ENCODE data around the gene UBP1.

The UBP1 gene

DNA sequence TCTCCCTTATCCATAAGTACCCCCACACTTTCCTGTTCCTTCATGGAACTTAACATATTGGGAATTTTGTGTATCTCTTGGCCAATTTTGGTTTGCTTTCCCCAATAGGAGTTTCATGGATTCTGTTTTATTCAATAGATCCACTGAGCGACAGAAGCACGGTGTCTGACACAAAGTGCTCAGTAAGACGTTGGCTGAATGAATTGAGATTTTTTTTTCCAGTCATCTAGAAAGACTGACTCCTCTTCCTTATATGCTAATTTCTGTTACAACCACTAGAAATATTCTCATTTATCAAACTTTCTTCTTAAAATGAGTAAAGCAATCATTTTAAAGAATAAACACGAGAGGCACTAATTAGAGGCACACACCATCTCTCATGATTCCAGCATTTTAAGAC is 48.1 kb downstream of the UBP1 start:
- Mint-ChIP-seq H3K36me3 (ENCODE audit: low read depth) (peaks cover 90% of the 10 kb centered on the region), H3K4me3 (no peak overlapping the region), H3K9me3 (no peaks in the 10 kb centered on the region), H3K27me3 (no peaks in the 10 kb centered on the region), H3K27ac (no peak overlapping the region), H3K4me1 (ENCODE audit: low read depth) (no peaks in the 10 kb centered on the region)
- intact Hi-C loops (cut with micrococcal nuclease): no loop called here

DNA sequence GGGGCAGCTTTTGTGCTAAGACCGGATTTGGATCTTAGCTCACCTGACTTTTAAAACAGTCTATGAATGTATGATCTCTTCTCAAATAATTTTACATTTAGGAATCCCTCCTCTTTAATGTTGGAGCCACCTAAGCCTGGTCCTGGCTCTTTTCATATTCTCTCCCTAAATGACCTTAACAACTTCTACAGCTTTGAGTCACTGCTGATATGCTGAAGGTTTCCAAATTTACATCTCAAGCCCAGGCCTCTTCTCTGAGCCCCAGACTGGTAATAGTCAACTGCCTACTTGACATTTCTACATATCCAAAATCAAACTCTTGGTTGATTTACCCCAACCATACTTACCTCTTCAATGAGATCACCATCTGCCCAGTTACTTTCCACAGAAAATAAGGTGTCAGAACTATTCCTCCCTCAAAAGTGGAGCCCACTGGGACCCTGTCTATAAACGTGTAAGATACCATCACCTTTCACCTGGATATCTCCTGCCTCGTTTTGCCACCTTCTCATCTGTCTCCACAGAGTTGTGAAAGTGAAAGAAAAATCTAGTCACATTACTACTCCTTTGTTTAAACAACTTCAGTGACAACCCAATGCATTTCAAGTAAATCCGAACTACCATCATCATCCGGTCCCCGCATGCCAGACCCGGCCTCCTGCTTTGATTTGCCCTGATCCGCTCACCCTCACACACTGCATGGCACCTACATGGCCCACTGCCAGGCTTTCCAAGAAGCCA is 48.8 kb downstream of the UBP1 start:
- Mint-ChIP-seq H3K27ac (no peak overlapping the region), H3K27me3 (no peaks in the 10 kb centered on the region), H3K9me3 (no peaks in the 10 kb centered on the region), H3K4me3 (no peak overlapping the region), H3K36me3 (ENCODE audit: low read depth) (peaks cover 90% of the 10 kb centered on the region), H3K4me1 (ENCODE audit: low read depth) (no peaks in the 10 kb centered on the region)
- intact Hi-C loops (cut with micrococcal nuclease): no loop called here

DNA sequence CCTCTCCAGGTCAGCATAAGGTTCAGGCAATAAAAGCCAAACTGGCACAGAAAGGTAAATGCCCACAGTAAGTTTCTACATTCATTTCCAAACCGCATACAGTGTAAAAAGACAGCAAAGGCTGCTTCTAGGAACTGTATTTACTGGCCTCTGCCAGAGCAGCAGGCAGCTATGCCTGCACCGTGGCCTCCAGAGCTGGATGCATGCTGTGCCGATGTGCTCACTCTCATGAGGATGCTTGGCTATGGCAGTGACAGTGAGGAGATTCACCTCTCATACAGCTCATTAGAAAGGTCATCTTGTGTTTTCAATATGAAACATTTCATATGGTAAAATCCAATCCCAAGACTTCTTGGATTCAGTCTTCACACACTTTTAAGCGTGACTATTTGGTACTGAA is 50.3 kb downstream of the UBP1 start:
- Mint-ChIP-seq H3K9me3 (no peaks in the 10 kb centered on the region), H3K36me3 (ENCODE audit: low read depth) (peaks cover 90% of the 10 kb centered on the region), H3K27me3 (no peaks in the 10 kb centered on the region), H3K4me1 (ENCODE audit: low read depth) (no peaks in the 10 kb centered on the region), H3K27ac (no peak overlapping the region), H3K4me3 (no peak overlapping the region)
- intact Hi-C loops (cut with micrococcal nuclease): no loop called here

DNA sequence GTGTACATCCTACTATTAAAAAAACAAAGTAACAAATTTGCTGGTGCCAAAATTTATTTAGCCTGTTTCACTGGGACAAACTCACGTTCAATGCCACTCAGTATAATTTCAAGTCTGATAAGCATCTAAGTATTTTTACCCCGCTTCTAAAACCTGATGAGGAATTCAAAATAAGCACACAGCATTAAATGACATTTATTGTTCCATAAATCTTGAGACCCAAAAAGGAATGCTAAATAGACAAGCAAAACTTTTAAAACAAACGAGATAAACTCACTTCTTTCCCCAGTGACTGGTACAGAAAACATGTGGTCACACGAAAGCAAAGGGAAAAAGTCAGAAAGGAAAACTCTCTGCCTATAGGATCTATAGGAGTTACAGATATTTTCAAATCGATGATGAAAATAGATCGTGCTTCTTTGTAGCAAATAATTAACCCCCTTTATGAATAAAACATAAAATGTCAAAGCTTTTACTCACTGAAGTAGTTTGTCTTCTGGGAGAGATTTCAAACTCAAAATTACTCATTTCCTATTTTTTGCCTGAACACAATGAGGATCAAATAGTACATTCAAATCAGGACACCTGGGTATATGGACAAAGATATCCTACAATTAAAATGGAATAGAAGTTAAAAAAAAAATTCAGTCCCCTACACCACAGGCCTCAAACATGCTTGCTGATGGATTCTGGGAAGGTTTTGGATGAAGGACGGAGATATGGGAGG is 51.7 kb downstream of the UBP1 start:
- H3K4me1 Mint-ChIP-seq (ENCODE audit: low read depth): no peaks in the 10 kb centered on the region
- no peak overlapping the region for H3K4me3 Mint-ChIP-seq
- H3K27me3 Mint-ChIP-seq: no peaks in the 10 kb centered on the region
- no peak overlapping the region for H3K27ac Mint-ChIP-seq
- H3K36me3 Mint-ChIP-seq (ENCODE audit: low read depth): peaks cover 99% of the 10 kb centered on the region
- no peaks in the 10 kb centered on the region for H3K9me3 Mint-ChIP-seq
- intact Hi-C loops (cut with micrococcal nuclease): no loop called here

DNA sequence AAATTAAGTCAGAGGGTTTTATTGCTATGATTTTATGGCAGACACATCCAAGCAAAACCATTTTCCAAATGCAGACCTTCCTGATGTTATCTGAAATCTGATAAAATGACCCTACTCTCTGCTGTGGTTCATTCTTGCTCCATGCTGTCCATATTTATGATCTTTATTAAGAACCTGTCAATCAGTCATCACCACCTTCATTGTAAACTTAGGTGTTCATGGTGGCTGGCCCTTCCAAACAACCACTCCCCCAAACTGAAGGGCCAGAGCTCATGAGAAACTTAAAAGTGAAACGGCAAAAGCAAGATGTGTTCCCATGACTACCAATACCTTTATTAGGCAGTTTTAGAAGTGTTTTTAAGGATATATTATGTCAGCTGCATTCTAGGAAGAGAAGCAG is 53.6 kb downstream of the UBP1 start:
- Mint-ChIP-seq H3K27me3 (no peaks in the 10 kb centered on the region), H3K27ac (no peak overlapping the region), H3K4me1 (ENCODE audit: low read depth) (no peaks in the 10 kb centered on the region), H3K36me3 (ENCODE audit: low read depth) (peaks cover 79% of the 10 kb centered on the region), H3K9me3 (no peaks in the 10 kb centered on the region), H3K4me3 (no peak overlapping the region)
- intact Hi-C loops (cut with micrococcal nuclease): no loop called here

DNA sequence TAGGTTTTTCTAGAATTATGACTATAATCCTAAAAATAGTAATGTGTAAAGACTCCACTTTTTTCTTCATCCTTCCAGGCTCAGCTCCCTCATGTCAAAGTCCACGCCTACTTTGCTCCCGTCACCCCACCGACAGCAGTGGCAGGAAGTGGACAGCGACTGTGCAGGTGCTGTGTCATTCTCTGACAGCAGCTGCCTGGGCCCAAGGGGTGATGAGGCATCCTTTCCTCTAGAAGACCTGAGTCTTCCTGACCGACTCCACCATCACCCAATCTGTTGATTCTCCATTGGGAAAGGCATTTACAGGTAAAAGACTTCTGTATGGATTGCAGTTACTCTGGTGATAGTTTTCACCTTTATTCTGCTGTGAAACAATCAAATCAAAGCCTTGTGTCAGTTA is 54.8 kb downstream of the UBP1 start:
- no peaks in the 10 kb centered on the region for H3K27me3 Mint-ChIP-seq
- no peaks in the 10 kb centered on the region for H3K4me1 Mint-ChIP-seq (ENCODE audit: low read depth)
- peaks cover 67% of the 10 kb centered on the region for H3K36me3 Mint-ChIP-seq (ENCODE audit: low read depth)
- no peak overlapping the region for H3K4me3 Mint-ChIP-seq
- H3K9me3 Mint-ChIP-seq: no peaks in the 10 kb centered on the region
- H3K27ac Mint-ChIP-seq: no peak overlapping the region
- intact Hi-C loops (cut with micrococcal nuclease): no loop called here

DNA sequence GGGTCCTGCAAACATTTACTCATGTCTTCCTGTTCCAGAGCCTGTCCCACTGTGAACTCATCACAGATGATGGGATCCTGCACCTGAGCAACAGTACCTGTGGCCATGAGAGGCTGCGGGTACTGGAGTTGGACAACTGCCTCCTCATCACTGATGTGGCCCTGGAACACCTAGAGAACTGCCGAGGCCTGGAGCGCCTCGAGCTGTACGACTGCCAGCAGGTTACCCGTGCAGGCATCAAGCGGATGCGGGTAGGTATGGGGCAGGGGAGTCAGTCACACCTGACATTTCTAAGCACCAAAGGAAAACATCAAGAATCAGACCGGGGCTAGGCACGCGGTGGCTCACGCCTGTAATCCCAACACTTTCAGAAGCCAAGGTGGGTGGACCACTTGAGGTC is 56.3 kb downstream of the UBP1 start:
- no peaks in the 10 kb centered on the region for H3K27me3 Mint-ChIP-seq
- no peak overlapping the region for H3K4me3 Mint-ChIP-seq
- no peaks in the 10 kb centered on the region for H3K4me1 Mint-ChIP-seq (ENCODE audit: low read depth)
- H3K9me3 Mint-ChIP-seq: no peaks in the 10 kb centered on the region
- H3K36me3 Mint-ChIP-seq (ENCODE audit: low read depth): peaks cover 53% of the 10 kb centered on the region
- intact Hi-C loops (cut with micrococcal nuclease): no loop called here
- H3K27ac Mint-ChIP-seq: no peak overlapping the region

DNA sequence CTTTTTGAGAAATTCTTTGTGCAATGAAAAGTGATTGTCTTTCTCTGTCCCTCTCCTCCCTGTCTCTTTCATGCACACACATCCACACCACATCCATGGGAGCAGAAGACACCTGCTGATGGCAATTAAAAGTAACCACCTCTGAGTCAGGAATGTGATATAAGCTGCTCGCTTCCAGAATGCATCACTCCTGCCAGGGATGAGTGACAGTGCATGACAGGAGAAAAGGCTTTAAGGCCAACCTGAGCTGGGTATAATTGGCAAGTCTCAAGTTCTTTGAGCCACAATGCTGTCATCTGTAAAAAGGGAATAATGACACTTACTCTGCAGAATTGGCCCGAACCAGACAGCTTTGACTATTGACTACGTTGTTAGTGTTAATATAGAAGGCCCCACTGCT is 59.6 kb downstream of the UBP1 start:
- no peak overlapping the region for H3K4me3 Mint-ChIP-seq
- H3K27me3 Mint-ChIP-seq: no peaks in the 10 kb centered on the region
- no peak overlapping the region for H3K27ac Mint-ChIP-seq

DNA sequence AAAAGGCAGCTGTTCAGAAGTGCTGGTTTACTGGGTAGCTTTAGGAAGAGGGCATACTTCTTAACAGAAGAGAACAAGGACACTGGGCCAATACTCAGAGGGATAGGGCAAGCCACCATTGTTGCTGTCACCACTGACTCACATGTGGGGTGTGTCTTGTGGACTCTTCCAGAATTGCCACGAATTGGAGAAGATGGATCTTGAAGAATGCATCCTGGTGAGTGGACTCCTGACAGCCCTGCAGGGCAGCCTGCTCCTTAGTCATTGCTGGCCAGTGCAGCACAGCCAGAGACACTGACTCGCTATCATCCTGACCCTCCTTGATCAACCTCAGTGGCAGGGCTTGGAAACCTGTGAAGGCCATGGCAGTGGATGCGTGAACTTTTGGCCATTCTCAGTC is 62.3 kb downstream of the UBP1 start:
- Mint-ChIP-seq H3K27ac (no peak overlapping the region), H3K4me3 (no peak overlapping the region)

More for the DNA sequence above, 59.6 kb downstream of the UBP1 start:
- H3K9me3 Mint-ChIP-seq: no peaks in the 10 kb centered on the region
- intact Hi-C loops (cut with micrococcal nuclease): no loop called here
- H3K36me3 Mint-ChIP-seq (ENCODE audit: low read depth): peaks cover 20% of the 10 kb centered on the region
- no peaks in the 10 kb centered on the region for H3K4me1 Mint-ChIP-seq (ENCODE audit: low read depth)

DNA sequence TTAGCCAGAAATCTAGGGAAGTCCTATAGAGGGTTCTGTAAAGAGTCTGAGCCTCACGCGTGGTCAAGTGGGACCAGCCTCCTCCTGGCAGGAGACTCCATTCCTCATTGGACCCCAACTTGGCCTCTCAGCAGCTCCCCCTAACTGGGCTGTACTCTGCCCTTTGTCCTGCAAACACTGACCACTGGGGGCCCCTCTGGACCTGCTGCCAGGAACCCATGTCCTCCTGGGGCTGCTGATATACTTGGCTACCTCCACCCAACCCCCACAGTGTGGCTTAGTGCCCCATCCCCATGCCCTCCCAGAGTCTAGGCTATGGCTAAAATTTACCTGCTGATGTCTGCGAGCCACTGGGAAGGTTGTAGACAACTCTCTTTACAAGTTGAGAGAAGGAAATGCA is 62.7 kb downstream of the UBP1 start:
- Mint-ChIP-seq H3K4me3 (no peak overlapping the region), H3K27ac (no peak overlapping the region), H3K27me3 (no peaks in the 10 kb centered on the region), H3K36me3 (ENCODE audit: low read depth) (no peaks in the 10 kb centered on the region), H3K9me3 (no peaks in the 10 kb centered on the region), H3K4me1 (ENCODE audit: low read depth) (peaks cover 7% of the 10 kb centered on the region)
- intact Hi-C loops (cut with micrococcal nuclease): no loop called here

More for the DNA sequence above, 62.3 kb downstream of the UBP1 start:
- H3K9me3 Mint-ChIP-seq: no peaks in the 10 kb centered on the region
- intact Hi-C loops (cut with micrococcal nuclease): no loop called here
- no peaks in the 10 kb centered on the region for H3K27me3 Mint-ChIP-seq
- no peaks in the 10 kb centered on the region for H3K36me3 Mint-ChIP-seq (ENCODE audit: low read depth)
- peaks cover 3% of the 10 kb centered on the region for H3K4me1 Mint-ChIP-seq (ENCODE audit: low read depth)

DNA sequence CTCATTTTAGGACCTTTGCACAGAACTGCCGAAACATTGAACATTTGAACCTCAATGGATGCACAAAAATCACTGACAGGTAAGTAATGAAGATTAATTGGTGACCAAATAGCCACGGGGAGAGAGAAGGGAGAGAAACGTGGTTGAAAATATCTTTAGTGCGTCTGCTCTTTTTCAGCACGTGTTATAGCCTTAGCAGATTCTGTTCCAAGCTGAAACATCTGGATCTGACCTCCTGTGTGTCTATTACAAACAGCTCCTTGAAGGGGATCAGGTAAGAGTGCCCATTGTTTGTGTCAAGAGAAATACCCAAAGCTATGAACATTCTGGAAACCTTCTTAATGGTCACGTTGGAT is 67.1 kb downstream of the UBP1 start:
- no peak overlapping the region for H3K4me3 Mint-ChIP-seq
- H3K36me3 Mint-ChIP-seq (ENCODE audit: low read depth): no peaks in the 10 kb centered on the region
- H3K27ac Mint-ChIP-seq: no peak overlapping the region
- peaks cover 2% of the 10 kb centered on the region for H3K27me3 Mint-ChIP-seq
- H3K4me1 Mint-ChIP-seq (ENCODE audit: low read depth): peaks cover 13% of the 10 kb centered on the region
- no peaks in the 10 kb centered on the region for H3K9me3 Mint-ChIP-seq
- intact Hi-C loops (cut with micrococcal nuclease): loop anchor here (1.0 to 2.0 kb wide), 2 partner anchors 242 to 426 kb away; no protein-coding TSS in a partner anchor

DNA sequence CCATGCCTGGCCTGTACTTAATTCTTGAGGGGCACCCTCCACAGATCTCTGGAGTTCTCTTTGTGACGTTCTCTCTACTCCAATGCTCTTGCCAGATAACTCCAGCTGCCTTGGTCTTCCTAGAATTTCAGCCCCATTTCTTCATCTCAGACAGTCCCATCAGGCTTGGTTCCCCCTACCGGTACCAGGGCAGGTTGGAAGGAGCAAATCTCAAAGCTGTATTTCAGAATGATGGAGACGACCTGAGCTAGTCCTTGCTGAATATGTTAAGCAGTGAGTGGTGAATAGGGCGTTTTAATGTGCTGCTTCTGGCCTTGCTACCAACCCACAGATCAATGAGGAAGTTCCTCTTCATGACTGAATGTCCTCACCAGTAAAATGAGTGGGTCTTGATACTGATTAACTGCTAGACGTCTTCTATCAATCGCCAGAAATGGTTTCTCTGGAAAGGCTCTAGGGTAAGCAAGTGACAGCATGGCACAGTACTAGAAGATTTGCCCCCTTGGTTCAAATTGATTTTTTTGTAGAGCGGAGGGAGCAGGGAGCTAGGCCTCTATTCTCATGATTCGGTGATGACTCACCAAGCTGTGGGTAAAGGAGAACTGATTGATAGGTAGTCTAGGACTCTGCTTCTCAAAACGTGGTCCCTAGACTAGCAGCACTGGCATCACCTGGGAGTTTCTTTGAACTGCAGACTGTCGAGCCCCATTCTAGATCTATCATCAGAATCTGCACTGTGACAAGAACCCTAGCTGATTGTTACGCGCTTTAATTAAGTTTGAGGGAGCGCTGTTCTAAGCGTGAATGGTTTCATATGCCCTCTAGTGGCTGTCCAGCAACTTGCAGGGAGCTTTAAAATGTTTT is 67.8 kb downstream of the UBP1 start:
- intact Hi-C loops (cut with micrococcal nuclease): loop anchor here (1.0 to 2.0 kb wide), 2 partner anchors 241 to 426 kb away; no protein-coding TSS in a partner anchor
- Mint-ChIP-seq H3K27me3 (peaks cover 2% of the 10 kb centered on the region), H3K4me3 (no peak overlapping the region), H3K36me3 (ENCODE audit: low read depth) (no peaks in the 10 kb centered on the region), H3K27ac (no peak overlapping the region), H3K9me3 (no peaks in the 10 kb centered on the region), H3K4me1 (ENCODE audit: low read depth) (peaks cover 13% of the 10 kb centered on the region)

DNA sequence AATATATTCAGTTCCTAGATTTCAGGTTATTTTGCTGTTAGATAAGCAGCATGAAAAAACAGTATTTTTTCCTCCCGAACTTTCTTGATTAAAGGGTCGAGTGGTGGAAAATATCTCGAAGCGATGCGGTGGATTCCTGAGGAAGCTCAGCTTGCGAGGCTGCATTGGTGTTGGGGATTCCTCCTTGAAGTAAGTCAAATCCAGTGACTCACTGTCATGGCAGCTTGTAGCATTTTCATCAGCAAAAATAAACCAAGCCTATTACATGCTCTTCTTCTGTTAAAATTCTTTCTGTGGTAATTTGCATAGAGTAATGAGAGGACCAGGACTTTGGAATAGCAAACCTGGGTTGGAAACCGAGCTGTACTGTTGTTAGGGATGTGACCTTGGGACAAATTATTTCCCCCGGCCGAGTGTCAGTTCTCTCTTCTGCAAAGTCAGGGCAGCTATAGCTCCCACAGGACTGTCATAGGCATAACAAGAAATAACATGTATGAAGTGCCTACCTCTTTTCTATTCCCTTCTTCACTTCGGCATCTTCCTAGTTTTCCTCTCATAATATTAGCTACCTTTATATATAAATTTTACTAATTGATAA is 75.6 kb downstream of the UBP1 start:
- H3K27me3 Mint-ChIP-seq: peaks cover 2% of the 10 kb centered on the region
- H3K4me1 Mint-ChIP-seq (ENCODE audit: low read depth): no peaks in the 10 kb centered on the region
- H3K36me3 Mint-ChIP-seq (ENCODE audit: low read depth): no peaks in the 10 kb centered on the region
- no peaks in the 10 kb centered on the region for H3K9me3 Mint-ChIP-seq
- H3K27ac Mint-ChIP-seq: no peak overlapping the region
- no peak overlapping the region for H3K4me3 Mint-ChIP-seq
- intact Hi-C loops (cut with micrococcal nuclease): no loop called here

DNA sequence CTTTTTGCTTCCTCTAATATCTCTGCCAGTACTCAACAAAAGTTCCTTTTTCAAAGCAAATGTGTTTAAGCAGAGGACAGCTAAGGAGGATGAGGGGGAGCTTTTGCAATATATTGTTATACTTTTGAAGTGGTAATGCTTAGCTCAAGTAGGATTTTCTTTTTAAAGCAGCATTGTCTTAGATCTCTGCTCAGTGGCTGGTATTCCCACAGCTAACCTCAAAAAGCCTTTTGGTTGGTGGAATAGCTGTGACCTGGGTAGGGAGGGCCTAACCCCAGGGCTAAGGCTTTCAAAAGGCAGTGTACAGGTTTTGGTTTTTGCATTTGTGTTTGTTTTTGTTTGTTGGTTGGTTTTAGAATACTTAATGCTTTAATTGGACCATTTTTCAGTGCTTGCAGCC is 76.1 kb downstream of the UBP1 start:
- intact Hi-C loops (cut with micrococcal nuclease): no loop called here
- Mint-ChIP-seq H3K4me3 (no peak overlapping the region), H3K36me3 (ENCODE audit: low read depth) (no peaks in the 10 kb centered on the region), H3K4me1 (ENCODE audit: low read depth) (no peaks in the 10 kb centered on the region), H3K27me3 (peaks cover 2% of the 10 kb centered on the region), H3K9me3 (no peaks in the 10 kb centered on the region), H3K27ac (no peak overlapping the region)

All from dendritic cell treated with granulocyte-macrophage colony-stimulating factor and Interleukin-4, amounts not matched to agents 40 ng/mL and 50 ng/mL, for 4 days (primary cell).